ACC112 (cell line): ENCODE data around the gene FANCC.
"Not testable (repeated sequence)": the region's sequence is repeated elsewhere in the genome, so short reads cannot be mapped to it uniquely, and the experiment has no call there.

Experiments
- H2AFZ ChIP-seq: fragments of 200-600 bp; sonication (generic); one replicate; pipeline ENCODE4 v1.6.0; 2017; ENCODE audit warnings: antibody characterized with exemption, low read length; ENCODE audit not compliant: unreplicated experiment
- H3K27ac ChIP-seq: fragments of 200-600 bp; sonication (generic); 2 replicates; pipeline ENCODE4 v1.5.1; 2014; ENCODE audit warnings: low read depth, mild to moderate bottlenecking, antibody characterized with exemption, low read length, moderate library complexity
- H3K27me3 ChIP-seq: fragments of 200-600 bp; sonication (generic); 2 replicates; pipeline ENCODE4 v1.6.1; 2014; ENCODE audit warnings: mild to moderate bottlenecking, antibody characterized with exemption, low read length, moderate library complexity, mixed read lengths; ENCODE audit not compliant: insufficient read depth
- H3K36me3 ChIP-seq: fragments of 200-600 bp; sonication (generic); 2 replicates; pipeline ENCODE4 v1.6.1; 2016; ENCODE audit warnings: mild to moderate bottlenecking, antibody characterized with exemption, low read length, moderate library complexity, mixed read lengths; ENCODE audit not compliant: insufficient read depth
- H3K4me1 ChIP-seq: fragments of 200-600 bp; sonication (generic); one replicate; pipeline ENCODE4 v1.6.1; 2016; ENCODE audit warnings: low read length, mixed read lengths; ENCODE audit not compliant: insufficient read depth, unreplicated experiment, control insufficient read depth
- H3K4me3 ChIP-seq: fragments of 200-600 bp; sonication (generic); 2 replicates; pipeline ENCODE4 v1.5.1; 2014; ENCODE audit warnings: mild to moderate bottlenecking, low read depth, low read length
- H3K79me2 ChIP-seq: fragments of 200-600 bp; sonication (generic); one replicate; pipeline ENCODE4 v1.6.0; 2016; ENCODE audit warnings: low read length; ENCODE audit not compliant: control insufficient read depth, unreplicated experiment, insufficient read depth

Gene FANCC

DNA sequence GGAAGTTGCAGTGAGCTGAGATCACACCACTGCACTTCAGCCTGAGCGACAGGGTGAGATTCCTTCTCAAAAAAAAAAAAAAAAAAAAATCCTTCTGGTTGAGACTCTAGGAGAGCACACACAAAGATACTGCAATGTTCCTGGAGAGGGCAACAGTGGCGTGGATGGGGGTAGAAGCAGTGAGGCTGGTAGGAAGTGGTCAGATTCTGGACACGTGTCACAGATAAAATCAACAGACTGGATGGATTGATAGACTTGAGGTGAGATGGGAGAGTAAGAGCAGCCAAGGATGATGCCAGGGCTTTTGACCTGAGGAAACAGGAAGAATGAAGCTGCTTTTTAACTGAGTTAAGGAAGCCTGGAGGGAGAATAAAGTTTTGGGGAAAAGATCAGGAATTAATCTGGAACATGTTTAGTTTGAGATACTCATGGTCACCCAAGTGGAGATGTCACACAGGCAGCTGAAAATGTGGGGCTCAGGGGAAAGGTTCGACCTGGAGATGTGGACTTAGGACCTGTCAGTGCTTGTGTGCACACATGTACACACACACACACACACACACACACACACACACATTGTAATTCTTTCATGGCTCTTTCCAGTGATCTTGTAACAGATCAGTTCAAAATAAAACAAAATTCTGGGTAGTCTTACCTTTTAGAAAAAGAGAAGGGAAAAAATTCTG lies 88.1 kb downstream of the FANCC start:
- no peak overlapping the region for H3K4me3 ChIP-seq
- H3K4me1 ChIP-seq = no peaks in the 10 kb centered on the region
- H3K36me3 ChIP-seq = peaks cover 5% of the 10 kb centered on the region
- H3K27me3 ChIP-seq = no peaks in the 10 kb centered on the region
- no peak overlapping the region for H2AFZ ChIP-seq
- no peak overlapping the region for H3K27ac ChIP-seq
- no peaks in the 10 kb centered on the region for H3K79me2 ChIP-seq

DNA sequence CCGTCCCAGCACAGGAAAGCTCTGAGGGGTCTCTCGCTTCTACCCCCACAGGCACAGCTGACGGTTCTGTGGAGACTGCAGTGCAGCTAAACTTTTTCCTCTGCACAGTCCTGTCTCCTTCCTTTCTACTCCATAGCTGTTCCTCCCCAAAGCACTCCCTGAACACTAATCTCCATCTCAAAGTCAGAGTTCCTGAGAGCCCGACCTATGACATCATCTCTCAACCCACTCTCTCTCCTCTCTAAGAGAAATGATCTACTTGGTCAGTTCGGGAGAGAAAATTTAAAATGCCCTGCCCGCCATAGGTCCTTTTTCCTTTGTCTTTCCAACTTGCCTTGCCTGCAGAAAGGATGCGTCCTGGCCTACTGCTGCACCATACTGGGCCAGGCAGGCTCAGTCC lies 90.6 kb downstream of the FANCC start:
- H3K27ac ChIP-seq = no peak overlapping the region
- no peak overlapping the region for H2AFZ ChIP-seq
- no peak overlapping the region for H3K4me3 ChIP-seq
- no peaks in the 10 kb centered on the region for H3K79me2 ChIP-seq
- no peaks in the 10 kb centered on the region for H3K27me3 ChIP-seq
- peaks cover 5% of the 10 kb centered on the region for H3K36me3 ChIP-seq
- H3K4me1 ChIP-seq = no peaks in the 10 kb centered on the region

DNA sequence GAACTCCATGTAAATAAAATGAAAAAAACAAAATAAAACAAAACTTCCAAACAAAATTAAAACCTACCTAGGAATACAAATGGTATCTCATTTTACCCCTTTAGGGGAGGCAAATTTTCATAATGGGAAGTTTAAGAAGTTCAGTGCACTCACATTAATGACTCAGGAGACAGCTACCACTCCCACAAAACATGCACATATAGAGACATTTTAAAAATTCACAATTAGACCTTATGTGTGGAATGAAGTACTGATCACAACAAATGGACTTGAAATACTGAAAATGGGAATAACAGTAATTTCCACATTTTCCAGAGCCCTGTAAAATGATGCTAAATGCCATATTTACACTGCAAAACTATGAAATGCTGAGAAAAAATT lies 91.8 kb downstream of the FANCC start:
- H3K36me3 ChIP-seq = 0 out of 2 replicates have a peak, but pooled peaks cover under 1% of the 10 kb centered on the region
- H3K27ac ChIP-seq = no peak overlapping the region
- no peak overlapping the region for H2AFZ ChIP-seq
- no peaks in the 10 kb centered on the region for H3K79me2 ChIP-seq
- no peaks in the 10 kb centered on the region for H3K27me3 ChIP-seq
- no peak overlapping the region for H3K4me3 ChIP-seq
- H3K4me1 ChIP-seq = no peaks in the 10 kb centered on the region

- Histone ChIP-seq H3K4me3 (no peak overlapping the region), H3K27ac (no peak overlapping the region), H2AFZ (no peak overlapping the region), H3K36me3 (no peaks in the 10 kb centered on the region), H3K27me3 (no peaks in the 10 kb centered on the region), H3K79me2 (no peaks in the 10 kb centered on the region), H3K4me1 (no peaks in the 10 kb centered on the region)
Observed at GRCh38 chr9:95225076-95225725, 92.3 kb downstream of the FANCC start.

- Histone ChIP-seq H3K27me3 (no peaks in the 10 kb centered on the region), H3K4me3 (no peak overlapping the region), H2AFZ (no peak overlapping the region), H3K79me2 (no peaks in the 10 kb centered on the region), H3K27ac (no peak overlapping the region), H3K36me3 (no peaks in the 10 kb centered on the region), H3K4me1 (no peaks in the 10 kb centered on the region)
Observed at GRCh38 chr9:95224376-95225019, 93.0 kb downstream of the FANCC start.

DNA sequence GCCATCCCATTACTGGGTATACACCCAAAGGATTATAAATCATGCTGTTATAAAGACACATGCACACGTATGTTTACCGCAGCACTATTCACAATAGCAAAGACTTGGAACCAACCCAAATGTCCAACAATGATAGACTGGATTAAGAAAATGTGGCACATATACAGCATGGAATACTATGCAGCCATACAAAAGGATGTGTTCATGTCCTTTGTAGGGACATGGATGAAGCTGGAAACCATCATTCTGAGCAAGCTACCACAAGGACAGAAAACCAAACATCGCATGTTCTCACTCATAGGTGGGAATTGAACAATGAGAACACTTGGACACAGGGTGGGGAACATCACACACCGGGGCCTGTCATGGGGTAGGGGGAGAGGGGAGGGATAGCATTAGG lies 97.2 kb downstream of the FANCC start:
- H3K27ac ChIP-seq, H3K4me3 ChIP-seq, H3K4me1 ChIP-seq, H3K36me3 ChIP-seq, H2AFZ ChIP-seq, H3K79me2 ChIP-seq, H3K27me3 ChIP-seq: not testable (repeated sequence)

DNA sequence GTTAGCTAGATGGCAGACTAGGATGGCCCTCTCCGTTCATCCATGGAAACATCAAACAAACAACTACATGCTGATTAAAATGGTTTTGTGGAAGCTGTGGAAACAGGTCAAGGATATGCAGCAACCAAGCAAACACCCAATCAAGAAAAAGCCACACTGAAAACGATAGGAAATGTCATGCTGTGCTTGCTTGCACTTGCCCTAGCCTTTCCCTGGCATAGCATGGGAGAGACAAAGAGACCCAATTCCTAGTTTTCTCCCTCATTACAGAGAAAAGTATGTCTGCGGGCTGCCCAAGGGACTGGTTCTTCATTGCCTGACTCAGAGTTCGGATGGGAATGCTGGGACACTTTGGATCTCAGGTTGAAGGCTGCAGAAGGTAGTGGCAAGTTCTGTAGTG lies 98.7 kb downstream of the FANCC start:
- Histone ChIP-seq H3K36me3 (no peaks in the 10 kb centered on the region), H3K27ac (no peak overlapping the region), H2AFZ (no peak overlapping the region), H3K4me1 (no peaks in the 10 kb centered on the region), H3K4me3 (no peak overlapping the region), H3K79me2 (no peaks in the 10 kb centered on the region), H3K27me3 (no peaks in the 10 kb centered on the region)

DNA sequence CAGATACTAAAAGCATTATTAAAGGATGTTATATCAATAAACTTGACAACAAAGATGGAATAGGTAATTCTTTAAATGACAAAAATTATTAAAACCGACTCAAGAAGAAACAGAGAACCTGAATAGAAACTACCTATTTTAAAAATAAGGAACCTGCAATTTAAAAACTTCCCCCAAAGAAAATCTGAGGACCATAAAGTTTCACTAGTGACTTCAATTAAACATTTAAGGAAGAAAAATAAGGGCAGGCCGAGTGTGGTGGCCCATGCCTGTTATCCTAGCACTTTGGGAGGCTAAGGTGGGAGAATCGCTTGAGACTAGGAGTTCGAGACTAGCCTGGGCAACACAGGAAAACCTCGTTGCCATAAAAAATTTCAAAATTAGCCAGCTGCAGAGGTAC lies 99.6 kb downstream of the FANCC start:
- H2AFZ ChIP-seq = no peak overlapping the region
- H3K36me3 ChIP-seq = no peaks in the 10 kb centered on the region
- no peak overlapping the region for H3K27ac ChIP-seq
- no peaks in the 10 kb centered on the region for H3K27me3 ChIP-seq
- H3K4me3 ChIP-seq = no peak overlapping the region
- H3K4me1 ChIP-seq = no peaks in the 10 kb centered on the region
- H3K79me2 ChIP-seq = no peaks in the 10 kb centered on the region

GRCh38 chr9:95215336-95215898 lies 102.1 kb downstream of the FANCC start:
- Histone ChIP-seq H3K4me3 (no peak overlapping the region), H3K27ac (no peak overlapping the region), H3K4me1 (no peaks in the 10 kb centered on the region), H3K36me3 (no peaks in the 10 kb centered on the region), H3K27me3 (no peaks in the 10 kb centered on the region), H3K79me2 (no peaks in the 10 kb centered on the region), H2AFZ (no peak overlapping the region)

DNA sequence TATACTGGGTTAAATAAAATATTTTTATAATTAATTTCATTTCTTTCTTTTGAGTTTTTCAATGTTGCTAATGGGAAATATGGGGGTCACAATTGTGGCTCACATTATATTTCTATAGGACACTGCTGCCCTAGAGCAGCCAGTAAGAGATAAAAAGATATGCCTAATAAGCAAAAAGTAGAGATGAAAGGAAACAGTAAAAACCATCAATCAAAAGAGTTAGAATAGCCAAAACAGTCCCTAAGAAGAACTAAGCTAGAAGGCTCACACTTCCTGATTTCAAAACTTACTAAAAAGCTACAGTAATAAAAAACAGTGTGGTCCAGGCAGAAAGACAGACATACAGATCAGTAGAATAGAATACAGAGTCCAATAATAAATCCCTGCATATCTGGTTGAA lies 104.4 kb downstream of the FANCC start:
- H3K27me3 ChIP-seq = no peaks in the 10 kb centered on the region
- no peak overlapping the region for H2AFZ ChIP-seq
- H3K27ac ChIP-seq = no peak overlapping the region
- no peaks in the 10 kb centered on the region for H3K4me1 ChIP-seq
- H3K79me2 ChIP-seq = no peaks in the 10 kb centered on the region
- no peaks in the 10 kb centered on the region for H3K36me3 ChIP-seq
- no peak overlapping the region for H3K4me3 ChIP-seq

GRCh38 chr9:95211028-95211427 lies 106.5 kb downstream of the FANCC start:
- Histone ChIP-seq H3K27ac (no peak overlapping the region), H3K36me3 (no peaks in the 10 kb centered on the region)

More at GRCh38 chr9:95211028-95211427, 106.5 kb downstream of the FANCC start:
- Histone ChIP-seq H3K4me3 (no peak overlapping the region), H2AFZ (no peak overlapping the region), H3K79me2 (no peaks in the 10 kb centered on the region), H3K4me1 (no peaks in the 10 kb centered on the region), H3K27me3 (no peaks in the 10 kb centered on the region)
